ENCODE measurements around the gene UGGT2. TPM values are rescaled to one million over a fixed set of nuclear protein-coding genes. Genes with fewer than 3 reads are reported as not detected.

The UGGT2 gene
- total RNA-seq, 6 experiments from 2014 or later: 8.2 to 17.1 (median 10.3) TPM

DNA sequence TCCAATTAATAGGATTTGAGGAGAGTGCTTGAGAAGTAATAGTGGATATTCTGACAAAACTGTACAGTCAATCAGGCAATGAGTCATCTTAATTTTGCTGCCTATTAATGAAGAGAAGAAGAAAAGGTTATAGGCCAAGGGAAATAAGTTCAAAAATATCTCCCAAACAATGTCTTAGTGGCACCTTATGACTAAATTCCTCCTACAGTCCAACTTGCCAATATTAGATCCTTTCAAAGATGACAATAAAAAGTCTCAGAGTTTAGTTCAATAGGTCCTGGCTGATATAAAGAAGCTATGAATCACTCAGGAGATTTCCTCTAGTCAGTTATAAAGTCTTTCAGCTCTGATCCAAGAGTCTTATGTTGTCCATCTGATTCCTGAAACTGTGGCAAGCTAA is 27.9 kb downstream of the UGGT2 start:
- Histone ChIP-seq H3K36me3 (no peaks in the 10 kb centered on the region), H3K4me3 (no peak overlapping the region), H3K4me1 (peaks cover 0 to 4% (median 0%) of the 10 kb centered on the region in 4 donors), H3K9me3 (no peaks in the 10 kb centered on the region), H3K27me3 (no peaks in the 10 kb centered on the region), H3K27ac (no peak overlapping the region)
- intact Hi-C loops (cut with DNase I): no loop called here
- ATAC-seq (peak in 1 of 4 donors; percentile 45), DNase-seq (no peak)
- no peak for TF ChIP-seq POLR2A (IDR thresholded peaks at IDR 0.05)
- TF ChIP-seq, protein P1, sequence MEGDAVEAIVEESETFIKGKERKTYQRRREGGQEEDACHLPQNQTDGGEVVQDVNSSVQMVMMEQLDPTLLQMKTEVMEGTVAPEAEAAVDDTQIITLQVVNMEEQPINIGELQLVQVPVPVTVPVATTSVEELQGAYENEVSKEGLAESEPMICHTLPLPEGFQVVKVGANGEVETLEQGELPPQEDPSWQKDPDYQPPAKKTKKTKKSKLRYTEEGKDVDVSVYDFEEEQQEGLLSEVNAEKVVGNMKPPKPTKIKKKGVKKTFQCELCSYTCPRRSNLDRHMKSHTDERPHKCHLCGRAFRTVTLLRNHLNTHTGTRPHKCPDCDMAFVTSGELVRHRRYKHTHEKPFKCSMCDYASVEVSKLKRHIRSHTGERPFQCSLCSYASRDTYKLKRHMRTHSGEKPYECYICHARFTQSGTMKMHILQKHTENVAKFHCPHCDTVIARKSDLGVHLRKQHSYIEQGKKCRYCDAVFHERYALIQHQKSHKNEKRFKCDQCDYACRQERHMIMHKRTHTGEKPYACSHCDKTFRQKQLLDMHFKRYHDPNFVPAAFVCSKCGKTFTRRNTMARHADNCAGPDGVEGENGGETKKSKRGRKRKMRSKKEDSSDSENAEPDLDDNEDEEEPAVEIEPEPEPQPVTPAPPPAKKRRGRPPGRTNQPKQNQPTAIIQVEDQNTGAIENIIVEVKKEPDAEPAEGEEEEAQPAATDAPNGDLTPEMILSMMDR (IDR thresholded peaks at IDR 0.05): no peak

DNA sequence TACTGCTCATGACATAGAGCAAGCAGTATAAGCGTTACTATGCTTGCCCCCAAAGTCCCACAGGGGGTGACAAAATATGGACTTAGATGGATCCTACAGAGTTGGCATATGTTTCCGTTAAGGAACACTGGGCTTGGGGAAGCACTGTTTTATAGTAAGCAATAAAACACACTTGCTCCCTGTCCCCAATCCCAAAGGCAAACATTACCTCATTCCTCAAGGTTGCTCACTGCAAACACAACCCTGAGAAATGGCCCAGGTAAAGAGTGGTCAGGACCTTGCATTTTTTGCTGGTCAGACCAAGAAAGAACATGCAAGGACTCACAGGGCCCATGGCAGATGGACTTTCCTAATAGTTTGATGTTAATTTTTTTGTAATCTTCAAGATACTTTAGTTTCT is 32.3 kb downstream of the UGGT2 start:
- no peak overlapping the region for H3K27ac ChIP-seq
- H3K36me3 ChIP-seq: peaks cover 0 to 3% (median 0%) of the 10 kb centered on the region in 4 donors
- WGBS (ENCODE audit: insufficient coverage, low coverage, low lambda C conversion rate, missing lambda C conversion rate): 52% methylated on average over 2 of the region's 2 CpGs
- TF ChIP-seq, protein P1 (IDR thresholded peaks at IDR 0.05): no peak
- no peak for TF ChIP-seq POLR2A (IDR thresholded peaks at IDR 0.05)
- no peak for DNase-seq
- intact Hi-C loops (cut with DNase I): no loop called here
- H3K27me3 ChIP-seq: no peaks in the 10 kb centered on the region
- peaks cover 0 to 4% (median 0%) of the 10 kb centered on the region in 4 donors for H3K4me1 ChIP-seq
- ATAC-seq: peak; percentile 42 to 80 (median 62)
- H3K9me3 ChIP-seq: no peaks in the 10 kb centered on the region
- no peak overlapping the region for H3K4me3 ChIP-seq

DNA sequence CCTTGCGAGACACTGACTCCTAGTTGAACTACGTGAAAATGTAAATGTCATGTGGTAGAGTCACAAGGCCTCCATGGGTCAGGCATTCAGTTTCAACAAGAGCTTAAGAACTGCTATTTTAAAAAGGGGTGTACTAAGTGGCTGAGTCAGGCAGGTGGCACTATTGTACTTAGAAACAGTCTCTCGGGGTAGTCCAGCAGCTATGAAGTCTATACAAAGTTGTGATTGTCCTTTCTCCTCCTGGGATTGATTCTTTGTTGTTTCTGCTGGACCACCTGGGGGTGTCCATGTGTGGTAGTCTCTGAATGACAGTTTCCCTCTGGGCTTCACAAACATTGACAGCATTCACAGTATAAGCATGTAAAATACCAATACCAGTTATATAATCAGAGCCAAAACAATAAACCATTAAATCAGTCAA is 33.0 kb downstream of the UGGT2 start:
- intact Hi-C loops (cut with DNase I): no loop called here
- 42% methylated on average over 3 of the region's 3 CpGs for WGBS (ENCODE audit: insufficient coverage, low coverage, low lambda C conversion rate, missing lambda C conversion rate)
- Histone ChIP-seq H3K4me1 (peaks cover 0 to 4% (median 0%) of the 10 kb centered on the region in 4 donors), H3K4me3 (no peak overlapping the region), H3K27ac (no peak overlapping the region), H3K27me3 (no peaks in the 10 kb centered on the region), H3K9me3 (no peaks in the 10 kb centered on the region), H3K36me3 (peaks cover 0 to 3% (median 0%) of the 10 kb centered on the region in 4 donors)
- ATAC-seq (peak; percentile 90 to 96 (median 96)), DNase-seq (no peak)
- TF ChIP-seq, protein P1 (IDR thresholded peaks at IDR 0.05): peak; percentile 58 to 75 (median 64)
- TF ChIP-seq POLR2A (IDR thresholded peaks at IDR 0.05): no peak

GRCh38 chr13:96018135-96018534 is 35.1 kb downstream of the UGGT2 start:
- Histone ChIP-seq H3K27me3 (no peaks in the 10 kb centered on the region), H3K27ac (no peak overlapping the region), H3K36me3 (peaks cover 0 to 3% (median 0%) of the 10 kb centered on the region in 4 donors), H3K4me3 (no peak overlapping the region), H3K9me3 (no peaks in the 10 kb centered on the region), H3K4me1 (peaks cover 0 to 4% (median 0%) of the 10 kb centered on the region in 4 donors)
- intact Hi-C loops (cut with DNase I): no loop called here
- ATAC-seq (no peak), DNase-seq (no peak)
- TF ChIP-seq, protein P1 (IDR thresholded peaks at IDR 0.05): no peak
- TF ChIP-seq POLR2A (IDR thresholded peaks at IDR 0.05): no peak
- WGBS (ENCODE audit: insufficient coverage, low coverage, low lambda C conversion rate, missing lambda C conversion rate): 84% methylated on average over 3 of the region's 3 CpGs
